ENCODE measurements around the gene KIF26A. TPM values are rescaled to one million over a fixed set of nuclear protein-coding genes. Genes with fewer than 3 reads are reported as not detected.

The KIF26A gene
- total RNA-seq, 4 donors from 2014 or later = 2.1 to 6.1 (median 4.6) TPM

DNA sequence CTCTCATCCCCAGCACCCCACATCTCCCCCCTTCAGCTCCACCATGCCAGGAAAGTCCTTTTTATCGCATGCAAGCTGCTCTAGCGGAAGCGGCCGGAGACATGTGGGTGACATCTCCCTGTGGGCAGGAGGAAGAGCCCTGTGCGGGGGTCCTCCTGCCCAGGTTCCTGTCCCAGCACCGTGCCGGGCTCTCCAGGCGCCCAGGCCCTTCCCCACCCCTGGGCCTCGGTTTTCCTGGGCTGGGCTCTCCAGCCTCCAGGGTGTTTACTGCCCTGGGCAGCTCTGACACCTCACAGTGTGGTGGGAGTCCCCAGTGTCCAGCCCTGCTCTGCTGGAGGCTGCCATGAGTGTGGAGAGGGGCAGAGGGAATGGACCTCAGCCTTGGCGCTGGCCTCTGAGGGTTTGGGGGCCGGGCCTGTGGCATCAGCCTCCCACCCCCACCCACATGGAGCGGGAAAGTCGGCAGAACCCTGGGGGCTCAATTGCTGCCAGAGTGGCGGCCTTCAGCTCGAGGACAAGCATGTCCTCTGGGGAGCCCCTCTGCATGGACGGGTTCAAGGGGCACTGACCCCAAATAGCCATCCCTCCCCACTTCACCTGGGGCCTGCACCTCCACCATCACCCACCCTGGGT is 36.0 kb upstream of the KIF26A start:
- Histone ChIP-seq H3K9me3 (no peaks in the 10 kb centered on the region), H3K27me3 (no peaks in the 10 kb centered on the region), H3K4me1 (peaks cover 76% of the 10 kb centered on the region), H3K36me3 (no peaks in the 10 kb centered on the region), H3K4me3 (no peak overlapping the region), H3K27ac (no peak overlapping the region)
- no peak for TF ChIP-seq POLR2A (IDR thresholded peaks at IDR 0.05)
- TF ChIP-seq EP300 (IDR thresholded peaks at IDR 0.05) = no peak
- TF ChIP-seq, protein P1, sequence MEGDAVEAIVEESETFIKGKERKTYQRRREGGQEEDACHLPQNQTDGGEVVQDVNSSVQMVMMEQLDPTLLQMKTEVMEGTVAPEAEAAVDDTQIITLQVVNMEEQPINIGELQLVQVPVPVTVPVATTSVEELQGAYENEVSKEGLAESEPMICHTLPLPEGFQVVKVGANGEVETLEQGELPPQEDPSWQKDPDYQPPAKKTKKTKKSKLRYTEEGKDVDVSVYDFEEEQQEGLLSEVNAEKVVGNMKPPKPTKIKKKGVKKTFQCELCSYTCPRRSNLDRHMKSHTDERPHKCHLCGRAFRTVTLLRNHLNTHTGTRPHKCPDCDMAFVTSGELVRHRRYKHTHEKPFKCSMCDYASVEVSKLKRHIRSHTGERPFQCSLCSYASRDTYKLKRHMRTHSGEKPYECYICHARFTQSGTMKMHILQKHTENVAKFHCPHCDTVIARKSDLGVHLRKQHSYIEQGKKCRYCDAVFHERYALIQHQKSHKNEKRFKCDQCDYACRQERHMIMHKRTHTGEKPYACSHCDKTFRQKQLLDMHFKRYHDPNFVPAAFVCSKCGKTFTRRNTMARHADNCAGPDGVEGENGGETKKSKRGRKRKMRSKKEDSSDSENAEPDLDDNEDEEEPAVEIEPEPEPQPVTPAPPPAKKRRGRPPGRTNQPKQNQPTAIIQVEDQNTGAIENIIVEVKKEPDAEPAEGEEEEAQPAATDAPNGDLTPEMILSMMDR (IDR thresholded peaks at IDR 0.05) = no peak
- TF ChIP-seq POLR2AphosphoS5 (IDR thresholded peaks at IDR 0.05) = no peak
- peak in 1 of 2 donors; percentile 53 for DNase-seq (ENCODE audit: low spot score in 2 of 2)
- WGBS = 96% methylated on average over 7 of the region's 16 CpGs

DNA sequence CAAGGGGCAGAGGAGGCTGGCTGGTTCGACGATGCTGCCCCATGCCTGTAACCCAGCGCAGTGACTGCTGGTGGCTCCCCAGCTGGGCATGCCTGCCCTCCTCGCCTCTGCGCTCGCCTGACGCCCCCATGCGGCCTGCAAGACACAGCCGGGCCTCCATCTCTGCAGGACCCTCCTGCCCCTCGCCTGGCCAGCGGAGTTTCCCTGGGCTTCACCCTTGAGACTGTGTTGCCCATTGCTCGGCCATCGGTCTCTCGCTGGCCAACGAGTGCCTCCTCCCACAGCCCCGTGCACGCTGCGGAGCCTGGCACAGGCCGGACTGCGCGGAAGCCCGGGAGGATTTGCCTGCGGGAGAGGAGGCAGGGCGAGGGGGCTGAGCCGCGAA is 35.3 kb upstream of the KIF26A start:
- no peaks in the 10 kb centered on the region for H3K36me3 ChIP-seq
- H3K27ac ChIP-seq = no peak overlapping the region
- 84% methylated on average over 9 of the region's 26 CpGs for WGBS
- H3K9me3 ChIP-seq = no peaks in the 10 kb centered on the region
- no peak for TF ChIP-seq EP300 (IDR thresholded peaks at IDR 0.05)
- no peaks in the 10 kb centered on the region for H3K27me3 ChIP-seq
- H3K4me1 ChIP-seq = peaks cover 80% of the 10 kb centered on the region
- no peak overlapping the region for H3K4me3 ChIP-seq
- peak in 1 of 2 donors; percentile 56 for DNase-seq (ENCODE audit: low spot score in 2 of 2)

DNA sequence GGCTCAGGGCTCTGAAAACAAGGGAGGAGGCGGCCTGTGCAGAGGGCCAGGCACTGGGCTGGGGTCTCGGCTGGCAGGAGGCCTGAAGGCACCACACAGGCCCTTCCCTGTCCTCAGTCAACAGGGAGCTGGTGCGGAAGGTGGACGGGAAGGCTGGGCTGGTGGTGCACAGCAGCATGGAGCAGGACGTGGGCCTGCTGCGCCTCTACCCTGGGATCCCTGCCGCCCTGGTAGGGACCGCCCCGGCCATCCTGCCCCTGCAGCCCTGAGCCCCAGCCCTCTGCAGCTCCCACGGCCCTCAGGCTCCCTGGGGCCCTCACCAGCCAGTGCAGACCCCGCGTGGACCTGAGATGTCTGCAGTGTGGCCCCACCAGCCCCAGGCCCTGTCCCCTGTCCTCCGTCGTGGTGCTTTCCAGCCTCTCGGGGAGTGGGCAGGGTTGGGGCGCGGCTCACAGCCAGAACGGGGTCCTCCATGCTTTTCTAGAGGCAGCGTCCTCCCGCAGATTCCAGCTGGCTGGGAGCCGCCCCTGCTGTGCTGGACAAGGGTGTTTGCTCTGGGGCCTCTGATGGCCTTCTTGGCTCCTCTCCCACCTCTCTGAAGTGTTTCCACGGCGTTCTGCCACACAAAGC is 34.8 kb upstream of the KIF26A start:
- no peak overlapping the region for H3K4me3 ChIP-seq
- H3K27me3 ChIP-seq = no peaks in the 10 kb centered on the region
- H3K36me3 ChIP-seq = no peaks in the 10 kb centered on the region
- WGBS = 83% methylated on average over 15 of the region's 23 CpGs
- H3K4me1 ChIP-seq = peaks cover 85% of the 10 kb centered on the region
- TF ChIP-seq POLR2AphosphoS5 (IDR thresholded peaks at IDR 0.05) (no peak), POLR2A (IDR thresholded peaks at IDR 0.05) (no peak), EP300 (IDR thresholded peaks at IDR 0.05) (no peak)
- TF ChIP-seq, protein P1 (IDR thresholded peaks at IDR 0.05) = no peak
- no peaks in the 10 kb centered on the region for H3K9me3 ChIP-seq
- H3K27ac ChIP-seq = no peak overlapping the region
- DNase-seq (ENCODE audit: low spot score in 2 of 2) = peak; percentile 52 to 74

DNA sequence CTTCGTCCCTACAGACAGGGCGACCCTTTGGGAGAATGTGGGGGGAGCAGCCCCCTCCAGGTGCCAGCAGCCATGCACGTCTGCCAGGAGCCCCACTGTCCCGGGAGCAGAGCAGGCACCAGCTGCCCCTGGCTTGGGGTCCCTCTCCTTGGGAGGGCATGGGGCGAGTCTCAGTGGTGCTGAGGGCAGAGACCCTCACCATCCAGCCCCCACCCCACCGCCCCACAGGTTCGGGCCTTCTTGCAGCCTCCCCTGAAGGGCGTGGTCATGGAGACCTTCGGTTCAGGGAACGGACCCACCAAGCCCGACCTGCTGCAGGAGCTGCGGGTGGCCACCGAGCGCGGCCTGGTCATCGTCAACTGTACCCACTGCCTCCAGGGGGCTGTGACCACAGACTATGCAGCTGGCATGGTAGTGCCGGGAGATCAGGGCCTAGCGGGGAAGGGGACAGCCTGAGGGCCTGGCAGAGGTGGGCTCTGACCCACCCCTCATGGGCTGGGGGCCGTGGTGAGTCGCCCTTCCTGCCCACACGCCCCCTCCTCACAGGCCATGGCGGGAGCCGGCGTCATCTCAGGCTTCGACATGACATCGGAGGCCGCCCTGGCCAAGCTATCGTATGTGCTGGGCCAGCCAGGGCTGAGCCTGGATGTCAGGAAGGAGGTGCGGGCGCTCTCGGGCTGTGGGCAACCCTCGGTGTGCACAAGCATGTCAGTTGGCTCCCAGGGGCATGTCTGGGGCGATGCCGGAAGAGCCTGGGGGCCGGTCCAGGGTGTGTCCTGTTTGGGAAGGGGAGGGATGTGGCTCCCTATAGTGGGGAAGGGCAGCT is 34.1 kb upstream of the KIF26A start:
- peak overlapping the region; percentile 81 for H3K27ac ChIP-seq
- peak; percentile 68 to 79 for DNase-seq (ENCODE audit: low spot score in 2 of 2)
- H3K36me3 ChIP-seq = no peaks in the 10 kb centered on the region
- TF ChIP-seq POLR2A (IDR thresholded peaks at IDR 0.05) = no peak
- TF ChIP-seq, protein P1 (IDR thresholded peaks at IDR 0.05) = no peak
- no peak for TF ChIP-seq POLR2AphosphoS5 (IDR thresholded peaks at IDR 0.05)
- no peak for TF ChIP-seq EP300 (IDR thresholded peaks at IDR 0.05)
- H3K4me1 ChIP-seq = peaks cover 92% of the 10 kb centered on the region
- H3K27me3 ChIP-seq = no peaks in the 10 kb centered on the region
- H3K4me3 ChIP-seq = no peak overlapping the region
- H3K9me3 ChIP-seq = no peaks in the 10 kb centered on the region
- 62% methylated on average over 15 of the region's 35 CpGs for WGBS

DNA sequence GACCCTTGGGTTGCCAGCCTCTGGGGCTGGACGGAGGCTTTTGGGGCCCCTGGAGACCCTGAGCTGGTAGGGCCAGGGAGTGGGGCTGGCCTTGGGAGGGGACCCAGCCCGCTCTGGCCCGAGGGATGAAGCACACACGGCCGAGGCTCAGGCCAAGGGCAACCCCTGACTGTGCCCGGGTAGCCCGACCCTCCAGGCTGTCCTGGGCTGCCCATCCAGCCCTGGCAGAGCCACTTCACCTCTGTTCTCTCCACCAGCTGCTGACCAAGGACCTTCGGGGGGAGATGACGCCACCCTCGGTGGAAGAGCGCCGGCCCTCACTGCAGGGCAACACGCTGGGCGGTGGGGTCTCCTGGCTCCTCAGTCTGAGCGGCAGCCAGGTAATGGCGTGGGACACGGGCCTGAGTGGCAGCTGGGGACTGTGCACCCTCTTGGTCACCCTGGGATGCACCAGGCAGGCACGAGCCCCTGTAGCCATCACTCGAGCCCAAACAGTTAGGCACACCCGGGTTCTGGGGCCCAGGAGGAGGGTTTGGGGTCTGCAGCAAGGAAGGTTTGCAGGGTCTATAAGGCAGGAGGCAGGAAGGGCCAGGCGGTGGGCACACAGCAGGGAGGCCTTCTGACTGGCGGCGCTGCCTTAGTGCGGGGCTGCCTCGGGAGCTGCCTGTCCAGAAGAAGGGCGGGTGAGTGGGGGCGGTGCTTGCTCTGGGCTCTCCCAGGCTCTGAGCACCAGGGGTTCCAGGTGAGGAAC is 33.1 kb upstream of the KIF26A start:
- whole genome bisulfite sequencing = 77% methylated on average over 13 of the region's 27 CpGs
- H3K4me1 ChIP-seq = peaks cover 88% of the 10 kb centered on the region
- no peaks in the 10 kb centered on the region for H3K9me3 ChIP-seq
- TF ChIP-seq EP300 (IDR thresholded peaks at IDR 0.05) = no peak
- TF ChIP-seq, protein P1 (IDR thresholded peaks at IDR 0.05) = no peak
- TF ChIP-seq POLR2AphosphoS5 (IDR thresholded peaks at IDR 0.05) = no peak
- no peak for TF ChIP-seq POLR2A (IDR thresholded peaks at IDR 0.05)
- peak; percentile 62 to 74 for DNase-seq (ENCODE audit: low spot score in 2 of 2)
- no peaks in the 10 kb centered on the region for H3K27me3 ChIP-seq
- no peak overlapping the region for H3K4me3 ChIP-seq
- H3K27ac ChIP-seq = peak overlapping the region; percentile 81
- no peaks in the 10 kb centered on the region for H3K36me3 ChIP-seq
